ENCODE measurements around the gene ZBTB7A. TPM values are rescaled to one million over a fixed set of nuclear protein-coding genes. Genes with fewer than 3 reads are reported as not detected.

Gene ZBTB7A
- 100 to 1,000 TPM in 1 of 4 donors, 10 to 100 TPM in 3; 60.5 to 187 (median 81.2) TPM for total RNA-seq

GRCh38 chr19:4066682-4067395, at the start of gene ZBTB7A:
TSS of gene ZBTB7A (minus strand) at chr19:4066899. CDS start at chr19:4055232, 11,667 bp downstream.
- WGBS, 2 donors, result no CpG with 5 or more reads among the region's 85 CpGs
- Histone ChIP-seq H3K4me3 (peak within 1 kb of the TSS; percentile 98 to 100 (median 99)), H3K27ac (peak within 1 kb of the TSS; percentile 99 to 100 (median 99)), H3K27me3 (no peaks in the 10 kb centered on the region), H3K36me3 (peaks cover 0 to 14% (median 5%) of the 10 kb centered on the region in 3 donors), H3K9me3 (no peaks in the 10 kb centered on the region), H3K4me1 (peaks cover 29 to 47% (median 37%) of the 10 kb centered on the region in 3 donors)
- DNase-seq, result peak; percentile 73
- intact Hi-C loops (cut with DNase I), result no loop called here
- TF ChIP-seq POLR2A (IDR thresholded peaks at IDR 0.05) (peak in 2 of 4 donors; percentile 56 to 65), CTCF (IDR thresholded peaks at IDR 0.05) (peak in 1 of 6 experiments; percentile 21)

GRCh38 chr19:4115818-4116385, 49.2 kb upstream of the ZBTB7A start:
- no peaks in the 10 kb centered on the region for H3K27me3 ChIP-seq
- no peak for DNase-seq
- no peak overlapping the region for H3K27ac ChIP-seq
- no peak overlapping the region for H3K4me3 ChIP-seq
- intact Hi-C loops (cut with DNase I), result no loop called here
- H3K9me3 ChIP-seq, result no peaks in the 10 kb centered on the region
- WGBS, 2 donors, result 75 to 86% methylated on average over 6 to 12 of the region's 13 CpGs
- peaks cover 1 to 15% (median 3%) of the 10 kb centered on the region in 3 donors for H3K4me1 ChIP-seq
- TF ChIP-seq CTCF (IDR thresholded peaks at IDR 0.05), result no peak
- TF ChIP-seq POLR2A (IDR thresholded peaks at IDR 0.05), result no peak
- peaks cover 8 to 100% (median 29%) of the 10 kb centered on the region in 3 donors for H3K36me3 ChIP-seq

- no peak for DNase-seq
- no peaks in the 10 kb centered on the region for H3K27me3 ChIP-seq
- peaks cover 15 to 100% (median 33%) of the 10 kb centered on the region in 3 donors for H3K36me3 ChIP-seq
- H3K9me3 ChIP-seq, result no peaks in the 10 kb centered on the region
- TF ChIP-seq POLR2A (IDR thresholded peaks at IDR 0.05) (no peak), CTCF (IDR thresholded peaks at IDR 0.05) (no peak)
- H3K4me3 ChIP-seq, result no peak overlapping the region
- WGBS, 2 donors, result 39 to 75% methylated on average over 7 to 10 of the region's 27 CpGs
- intact Hi-C loops (cut with DNase I), result no loop called here
- H3K27ac ChIP-seq, result no peak overlapping the region
- H3K4me1 ChIP-seq, result peaks cover 0 to 9% (median 0%) of the 10 kb centered on the region in 3 donors
These were observed 48.5 kb upstream of the ZBTB7A start for GRCh38 chr19:4115050-4115817.

GRCh38 chr19:4114181-4114580, 47.5 kb upstream of the ZBTB7A start:
- 83 to 85% methylated on average over 4 to 8 of the region's 19 CpGs for whole genome bisulfite sequencing, 2 donors
- intact Hi-C loops (cut with DNase I), result no loop called here
- Histone ChIP-seq H3K27me3 (no peaks in the 10 kb centered on the region), H3K4me1 (peaks cover 0 to 9% (median 0%) of the 10 kb centered on the region in 3 donors), H3K4me3 (no peak overlapping the region), H3K27ac (no peak overlapping the region), H3K36me3 (peaks cover 19 to 100% (median 33%) of the 10 kb centered on the region in 3 donors), H3K9me3 (no peaks in the 10 kb centered on the region)
- no peak for DNase-seq
- TF ChIP-seq CTCF (IDR thresholded peaks at IDR 0.05) (no peak), POLR2A (IDR thresholded peaks at IDR 0.05) (no peak)

All from esophagus squamous epithelium (tissue), 5 donors.